HepG2 (cell line): ENCODE data around the gene PLRG1. TPM values are rescaled to one million over a fixed set of nuclear protein-coding genes. Genes with fewer than 3 reads are reported as not detected.

ENCODE experiments used
- MTF2 ChIP-seq: sonication (generic); formaldehyde crosslinking; IDR thresholded peaks from 2 replicates; pipeline ENCODE4 v1.5.0; 2020; ENCODE audit warnings: missing genetic modification reagents, borderline replicate concordance
- PTBP1 ChIP-seq: fragments of 200-400 bp; formaldehyde crosslinking; IDR thresholded peaks from 2 replicates; pipeline ENCODE4 v1.6.1; 2018; ENCODE audit warnings: low read length, low read depth; ENCODE audit not compliant: poor library complexity, severe bottlenecking
- SIN3B ChIP-seq: fragments of 150-350 bp; IDR thresholded peaks from 2 replicates; pipeline ENCODE4 v1.6.1; 2014; ENCODE audit warnings: low read length
- SRSF4 ChIP-seq: fragments of 200-400 bp; formaldehyde crosslinking; IDR thresholded peaks from one replicate; pipeline ENCODE4 v1.6.1; 2018; ENCODE audit warnings: mild to moderate bottlenecking, low read depth, low read length, moderate library complexity; ENCODE audit not compliant: poor library complexity, severe bottlenecking
- TEAD2 ChIP-seq: sonication (generic); formaldehyde crosslinking; IDR thresholded peaks from 2 replicates; pipeline ENCODE4 v1.9.0; 2021; ENCODE audit warnings: missing genetic modification reagents
- ZFP36L2 ChIP-seq: sonication (generic); formaldehyde crosslinking; IDR thresholded peaks from 2 replicates; pipeline ENCODE4 v1.4.0; 2020; ENCODE audit warnings: missing genetic modification reagents
- ZNF124 ChIP-seq: sonication (generic); formaldehyde crosslinking; IDR thresholded peaks from 2 replicates; pipeline ENCODE4 v1.4.0; 2020; ENCODE audit warnings: missing genetic modification reagents
- ZNF367 ChIP-seq: sonication (generic); formaldehyde crosslinking; IDR thresholded peaks from 2 replicates; pipeline ENCODE4 v1.4.0; 2020; ENCODE audit warnings: missing genetic modification reagents, borderline replicate concordance
- ZNF629 ChIP-seq: sonication (generic); formaldehyde crosslinking; conservative IDR thresholded peaks from 2 replicates; pipeline ENCODE4 v1.5.0; 2020; ENCODE audit warnings: missing genetic modification reagents
- ZNF768 ChIP-seq: sonication (generic); formaldehyde crosslinking; IDR thresholded peaks from 2 replicates; pipeline ENCODE4 v1.4.0; 2020; ENCODE audit warnings: missing genetic modification reagents
- ZZZ3 ChIP-seq: sonication (generic); formaldehyde crosslinking; IDR thresholded peaks from 2 replicates; pipeline ENCODE4 v1.4.0; 2020; ENCODE audit warnings: missing genetic modification reagents, mild to moderate bottlenecking, borderline replicate concordance
- polyA plus RNA-seq, 8 experiments: library from polyadenylated mRNA; depleted of rRNA in 3 of 8; stranded (reverse) in 7 of 8; unstranded in 1 of 8; fragments of >200 nt; fragmentation: Illumina TruSeq in 4 of 8; extraction: Trizol in 4 of 8; gene quantifications; 2 replicates each; pipeline versions ENCODE4 v1.2.1 to v1.2.3, GENCODE V29; 2011 to 2016; ENCODE audit warnings: low read depth in 4 of 8, missing spikeins in 1 of 8, mixed read lengths in 1 of 8; ENCODE audit not compliant: insufficient read depth in 1 of 8
- total RNA-seq, 5 experiments: library from RNA; depleted of rRNA; stranded (reverse); fragments of >200 nt; fragmentation: Illumina TruSeq; extraction: Trizol; gene quantifications; 2 replicates each; pipeline ENCODE4 v1.2.3, GENCODE V29; 2016; ENCODE audit warnings: low read depth in 1 of 5
- TF ChIP-seq, protein P1 (sequence below): sonication (generic); formaldehyde crosslinking; IDR thresholded peaks from 2 replicates; pipeline ENCODE4 v1.8.0; 2023; ENCODE audit warnings: mild to moderate bottlenecking, missing genetic modification reagents
- TF ChIP-seq, protein P2 (sequence below): IDR thresholded peaks from 2 replicates; pipeline ENCODE4 v1.6.1; 2016; ENCODE audit warnings: mild to moderate bottlenecking
- TF ChIP-seq, protein P3 (sequence below): sonication (generic); formaldehyde crosslinking; IDR thresholded peaks from 2 replicates; pipeline ENCODE4 v1.4.0; 2020; ENCODE audit warnings: missing genetic modification reagents; ENCODE audit errors: not compliant biosample characterization
- TF ChIP-seq, protein P4 (sequence below): IDR thresholded peaks from 2 replicates; pipeline ENCODE4 v1.6.1; 2016; ENCODE audit warnings: control low read depth
- TF ChIP-seq, protein P5 (sequence below): sonication (generic); formaldehyde crosslinking; IDR thresholded peaks from 2 replicates; pipeline ENCODE4 v1.4.0; 2020; ENCODE audit warnings: mild to moderate bottlenecking, low read depth, missing genetic modification reagents
- TF ChIP-seq, protein P6 (sequence below): sonication (generic); formaldehyde crosslinking; IDR thresholded peaks from 2 replicates; pipeline ENCODE4 v1.5.0; 2020; ENCODE audit warnings: mild to moderate bottlenecking, missing genetic modification reagents

PLRG1 gene
- total and polyA plus RNA-seq, 2 of the 13 experiments (the other 11 are each of a cell fraction or from before 2014, with no cell fraction given), result 77.3 to 110 TPM

DNA sequence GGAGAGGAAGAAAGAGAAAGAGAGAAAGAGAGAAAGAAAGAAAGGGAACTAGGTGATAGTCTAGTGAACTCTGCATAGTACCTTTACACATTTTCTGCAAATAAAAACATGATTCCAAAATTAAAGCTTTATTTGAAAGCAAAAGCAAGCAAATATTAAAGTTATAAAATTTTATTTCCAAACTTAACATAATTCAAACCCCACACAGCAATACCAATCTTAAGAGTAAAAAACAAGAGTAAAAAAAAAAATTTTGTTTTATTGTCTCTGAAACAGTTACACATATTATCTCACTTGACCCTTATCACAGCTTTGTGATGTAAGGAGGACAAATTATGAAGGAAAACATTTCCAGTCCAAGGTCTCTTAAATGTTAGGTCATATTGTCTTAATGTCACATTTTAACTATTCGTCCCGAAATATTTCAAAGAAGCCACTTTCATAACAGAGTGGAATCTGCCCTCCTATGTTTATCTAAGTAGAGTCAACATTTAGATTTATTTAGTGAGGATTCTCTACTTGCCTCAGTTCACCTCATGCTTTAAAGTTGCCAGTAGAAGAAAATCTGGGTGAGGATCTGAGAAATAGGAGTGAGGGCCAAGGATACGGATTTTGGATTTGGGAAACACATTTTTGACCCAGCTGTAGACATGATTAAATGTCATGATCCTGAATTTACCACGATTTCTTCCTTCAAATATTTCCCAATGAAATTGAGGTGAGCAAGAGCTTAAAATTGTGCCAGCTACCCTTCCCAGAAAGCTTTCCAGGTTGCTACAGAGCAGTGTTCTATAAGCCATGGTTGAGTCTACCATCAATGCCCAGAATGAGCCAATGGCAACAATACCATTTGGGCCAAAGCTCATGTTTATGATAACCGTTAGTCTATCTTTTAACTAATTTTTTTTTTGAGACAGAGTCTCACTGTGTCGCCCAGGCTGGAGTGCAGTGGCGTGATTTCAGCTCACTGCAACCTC is 47.9 kb upstream of the PLRG1 start (continued):
- TF ChIP-seq SRSF4 (no peak), ZZZ3 (no peak), SIN3B (no peak), ZNF124 (CRISPR knock-in tag) (no peak), ZNF629 (no peak), MTF2 (CRISPR knock-in tag) (no peak), ZFP36L2 (CRISPR knock-in tag) (no peak), TEAD2 (CRISPR knock-in tag) (no peak), ZNF367 (no peak), ZNF768 (CRISPR knock-in tag) (no peak), PTBP1 (no peak)
- TF ChIP-seq, protein P1, sequence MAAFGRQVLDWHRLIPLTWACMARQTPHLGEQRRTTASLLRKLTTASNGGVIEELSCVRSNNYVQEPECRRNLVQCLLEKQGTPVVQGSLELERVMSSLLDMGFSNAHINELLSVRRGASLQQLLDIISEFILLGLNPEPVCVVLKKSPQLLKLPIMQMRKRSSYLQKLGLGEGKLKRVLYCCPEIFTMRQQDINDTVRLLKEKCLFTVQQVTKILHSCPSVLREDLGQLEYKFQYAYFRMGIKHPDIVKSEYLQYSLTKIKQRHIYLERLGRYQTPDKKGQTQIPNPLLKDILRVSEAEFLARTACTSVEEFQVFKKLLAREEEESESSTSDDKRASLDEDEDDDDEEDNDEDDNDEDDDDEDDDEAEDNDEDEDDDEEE (CRISPR knock-in tag), result no peak
- TF ChIP-seq, protein P2, sequence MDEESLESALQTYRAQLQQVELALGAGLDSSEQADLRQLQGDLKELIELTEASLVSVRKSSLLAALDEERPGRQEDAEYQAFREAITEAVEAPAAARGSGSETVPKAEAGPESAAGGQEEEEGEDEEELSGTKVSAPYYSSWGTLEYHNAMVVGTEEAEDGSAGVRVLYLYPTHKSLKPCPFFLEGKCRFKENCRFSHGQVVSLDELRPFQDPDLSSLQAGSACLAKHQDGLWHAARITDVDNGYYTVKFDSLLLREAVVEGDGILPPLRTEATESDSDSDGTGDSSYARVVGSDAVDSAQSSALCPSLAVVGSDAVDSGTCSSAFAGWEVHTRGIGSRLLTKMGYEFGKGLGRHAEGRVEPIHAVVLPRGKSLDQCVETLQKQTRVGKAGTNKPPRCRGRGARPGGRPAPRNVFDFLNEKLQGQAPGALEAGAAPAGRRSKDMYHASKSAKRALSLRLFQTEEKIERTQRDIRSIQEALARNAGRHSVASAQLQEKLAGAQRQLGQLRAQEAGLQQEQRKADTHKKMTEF (CRISPR knock-in tag), result peak; percentile 89
- TF ChIP-seq, protein P3, sequence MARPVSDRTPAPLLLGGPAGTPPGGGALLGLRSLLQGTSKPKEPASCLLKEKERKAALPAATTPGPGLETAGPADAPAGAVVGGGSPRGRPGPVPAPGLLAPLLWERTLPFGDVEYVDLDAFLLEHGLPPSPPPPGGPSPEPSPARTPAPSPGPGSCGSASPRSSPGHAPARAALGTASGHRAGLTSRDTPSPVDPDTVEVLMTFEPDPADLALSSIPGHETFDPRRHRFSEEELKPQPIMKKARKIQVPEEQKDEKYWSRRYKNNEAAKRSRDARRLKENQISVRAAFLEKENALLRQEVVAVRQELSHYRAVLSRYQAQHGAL (CRISPR knock-in tag), result no peak
- TF ChIP-seq, protein P4, sequence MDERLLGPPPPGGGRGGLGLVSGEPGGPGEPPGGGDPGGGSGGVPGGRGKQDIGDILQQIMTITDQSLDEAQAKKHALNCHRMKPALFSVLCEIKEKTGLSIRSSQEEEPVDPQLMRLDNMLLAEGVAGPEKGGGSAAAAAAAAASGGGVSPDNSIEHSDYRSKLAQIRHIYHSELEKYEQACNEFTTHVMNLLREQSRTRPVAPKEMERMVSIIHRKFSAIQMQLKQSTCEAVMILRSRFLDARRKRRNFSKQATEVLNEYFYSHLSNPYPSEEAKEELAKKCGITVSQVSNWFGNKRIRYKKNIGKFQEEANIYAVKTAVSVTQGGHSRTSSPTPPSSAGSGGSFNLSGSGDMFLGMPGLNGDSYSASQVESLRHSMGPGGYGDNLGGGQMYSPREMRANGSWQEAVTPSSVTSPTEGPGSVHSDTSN (CRISPR knock-in tag), result no peak; the same call in 1 of the 2 replicates
- TF ChIP-seq, protein P5, sequence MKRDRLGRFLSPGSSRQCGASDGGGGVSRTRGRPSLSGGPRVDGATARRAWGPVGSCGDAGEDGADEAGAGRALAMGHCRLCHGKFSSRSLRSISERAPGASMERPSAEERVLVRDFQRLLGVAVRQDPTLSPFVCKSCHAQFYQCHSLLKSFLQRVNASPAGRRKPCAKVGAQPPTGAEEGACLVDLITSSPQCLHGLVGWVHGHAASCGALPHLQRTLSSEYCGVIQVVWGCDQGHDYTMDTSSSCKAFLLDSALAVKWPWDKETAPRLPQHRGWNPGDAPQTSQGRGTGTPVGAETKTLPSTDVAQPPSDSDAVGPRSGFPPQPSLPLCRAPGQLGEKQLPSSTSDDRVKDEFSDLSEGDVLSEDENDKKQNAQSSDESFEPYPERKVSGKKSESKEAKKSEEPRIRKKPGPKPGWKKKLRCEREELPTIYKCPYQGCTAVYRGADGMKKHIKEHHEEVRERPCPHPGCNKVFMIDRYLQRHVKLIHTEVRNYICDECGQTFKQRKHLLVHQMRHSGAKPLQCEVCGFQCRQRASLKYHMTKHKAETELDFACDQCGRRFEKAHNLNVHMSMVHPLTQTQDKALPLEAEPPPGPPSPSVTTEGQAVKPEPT, result no peak
- TF ChIP-seq, protein P6, sequence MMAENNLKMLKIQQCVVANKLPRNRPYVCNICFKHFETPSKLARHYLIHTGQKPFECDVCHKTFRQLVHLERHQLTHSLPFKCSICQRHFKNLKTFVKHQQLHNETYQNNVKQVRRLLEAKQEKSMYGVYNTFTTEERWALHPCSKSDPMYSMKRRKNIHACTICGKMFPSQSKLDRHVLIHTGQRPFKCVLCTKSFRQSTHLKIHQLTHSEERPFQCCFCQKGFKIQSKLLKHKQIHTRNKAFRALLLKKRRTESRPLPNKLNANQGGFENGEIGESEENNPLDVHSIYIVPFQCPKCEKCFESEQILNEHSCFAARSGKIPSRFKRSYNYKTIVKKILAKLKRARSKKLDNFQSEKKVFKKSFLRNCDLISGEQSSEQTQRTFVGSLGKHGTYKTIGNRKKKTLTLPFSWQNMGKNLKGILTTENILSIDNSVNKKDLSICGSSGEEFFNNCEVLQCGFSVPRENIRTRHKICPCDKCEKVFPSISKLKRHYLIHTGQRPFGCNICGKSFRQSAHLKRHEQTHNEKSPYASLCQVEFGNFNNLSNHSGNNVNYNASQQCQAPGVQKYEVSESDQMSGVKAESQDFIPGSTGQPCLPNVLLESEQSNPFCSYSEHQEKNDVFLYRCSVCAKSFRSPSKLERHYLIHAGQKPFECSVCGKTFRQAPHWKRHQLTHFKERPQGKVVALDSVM (CRISPR knock-in tag), result no peak
